ENCODE measurements around the gene HDLBP.

- TF ChIP-seq CTCF (conservative IDR thresholded peaks at IDR 0.05; ENCODE audit: low read depth, low read length) = no peak
- TF ChIP-seq EZH2 (IDR thresholded peaks at IDR 0.05; ENCODE audit: borderline replicate concordance, low read depth, low read length, poor library complexity, severe bottlenecking) = no peak
Observed at GRCh38 chr2:241185961-241186360, 129.5 kb downstream of the HDLBP start.
